ENCODE data around the gene MMS19. TPM values are rescaled to one million over a fixed set of nuclear protein-coding genes. Genes with fewer than 3 reads are reported as not detected.

Gene MMS19
- polyA plus RNA-seq, 3 donors: 23.2 to 74.5 (median 29.2) TPM

- DNase-seq: no peak
- H3K36me3 Mint-ChIP-seq: peaks cover 17 to 38% of the 10 kb centered on the region in 2 donors
- no peak overlapping the region for H3K27ac ChIP-seq (ENCODE audit: low read depth in 1 of 2, low read length in 2 of 2)
- H3K4me1 ChIP-seq (ENCODE audit: control insufficient read depth in 1 of 2, insufficient read depth in 2 of 2, low read length in 2 of 2): peaks cover 19 to 26% of the 10 kb centered on the region in 2 donors
- peak overlapping the region in 1 of 7 donors; percentile 1 for H3K27ac Mint-ChIP-seq
- no peak overlapping the region for H2AFZ ChIP-seq (ENCODE audit: insufficient read depth, low read depth, low read length, poor library complexity, severe bottlenecking)
- intact Hi-C loops (cut with micrococcal nuclease): loop anchor here in 1 of 2 donors (10.0 kb wide), 1 partner anchor 51 kb away; the partner anchor contains the start of genes MMS19 and UBTD1
- no peaks in the 10 kb centered on the region for H3K27me3 Mint-ChIP-seq (ENCODE audit: low read depth in 3 of 3)
- no peak overlapping the region for H3K4me2 ChIP-seq (replicated peaks; ENCODE audit: extremely low read depth, low read length, poor library complexity, severe bottlenecking)
- H3K9me3 ChIP-seq (replicated peaks in 1 of 2; ENCODE audit: control insufficient read depth in 1 of 2, insufficient read depth in 1 of 2, low read length in 2 of 2): no peaks in the 10 kb centered on the region
- H3K4me1 Mint-ChIP-seq: peaks cover 31% of the 10 kb centered on the region
- WGBS (ENCODE audit: insufficient coverage): no CpG with 5 or more reads among the region's 1 CpG
- no peak overlapping the region for H3K4me3 Mint-ChIP-seq
- TF ChIP-seq, protein P1, sequence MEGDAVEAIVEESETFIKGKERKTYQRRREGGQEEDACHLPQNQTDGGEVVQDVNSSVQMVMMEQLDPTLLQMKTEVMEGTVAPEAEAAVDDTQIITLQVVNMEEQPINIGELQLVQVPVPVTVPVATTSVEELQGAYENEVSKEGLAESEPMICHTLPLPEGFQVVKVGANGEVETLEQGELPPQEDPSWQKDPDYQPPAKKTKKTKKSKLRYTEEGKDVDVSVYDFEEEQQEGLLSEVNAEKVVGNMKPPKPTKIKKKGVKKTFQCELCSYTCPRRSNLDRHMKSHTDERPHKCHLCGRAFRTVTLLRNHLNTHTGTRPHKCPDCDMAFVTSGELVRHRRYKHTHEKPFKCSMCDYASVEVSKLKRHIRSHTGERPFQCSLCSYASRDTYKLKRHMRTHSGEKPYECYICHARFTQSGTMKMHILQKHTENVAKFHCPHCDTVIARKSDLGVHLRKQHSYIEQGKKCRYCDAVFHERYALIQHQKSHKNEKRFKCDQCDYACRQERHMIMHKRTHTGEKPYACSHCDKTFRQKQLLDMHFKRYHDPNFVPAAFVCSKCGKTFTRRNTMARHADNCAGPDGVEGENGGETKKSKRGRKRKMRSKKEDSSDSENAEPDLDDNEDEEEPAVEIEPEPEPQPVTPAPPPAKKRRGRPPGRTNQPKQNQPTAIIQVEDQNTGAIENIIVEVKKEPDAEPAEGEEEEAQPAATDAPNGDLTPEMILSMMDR (IDR thresholded peaks at IDR 0.05): no peak
- H3K36me3 ChIP-seq (replicated peaks in 1 of 2; ENCODE audit: control insufficient read depth in 1 of 2, insufficient read depth in 2 of 2, low read length in 2 of 2): peaks cover 30 to 42% of the 10 kb centered on the region in 2 donors
- no peaks in the 10 kb centered on the region for H3K9me3 Mint-ChIP-seq
- H3K9ac ChIP-seq (ENCODE audit: insufficient read depth, low read length, poor library complexity, severe bottlenecking): no peak overlapping the region
- H3K79me2 ChIP-seq (ENCODE audit: insufficient read depth, low read length): peaks cover 69% of the 10 kb centered on the region
- no peak overlapping the region for H3K4me3 ChIP-seq (replicated peaks in 1 of 3; ENCODE audit: low read depth in 2 of 3, low read length in 3 of 3)
- peaks cover 4% of the 10 kb centered on the region for H4K20me1 ChIP-seq (ENCODE audit: insufficient read depth, low read length)
- H3K27me3 ChIP-seq (ENCODE audit: control insufficient read depth in 2 of 2, insufficient read depth in 2 of 2, low read length in 2 of 2): no peaks in the 10 kb centered on the region
Measured at GRCh38 chr10:97444212-97444611, 54.0 kb downstream of the MMS19 start.

DNA sequence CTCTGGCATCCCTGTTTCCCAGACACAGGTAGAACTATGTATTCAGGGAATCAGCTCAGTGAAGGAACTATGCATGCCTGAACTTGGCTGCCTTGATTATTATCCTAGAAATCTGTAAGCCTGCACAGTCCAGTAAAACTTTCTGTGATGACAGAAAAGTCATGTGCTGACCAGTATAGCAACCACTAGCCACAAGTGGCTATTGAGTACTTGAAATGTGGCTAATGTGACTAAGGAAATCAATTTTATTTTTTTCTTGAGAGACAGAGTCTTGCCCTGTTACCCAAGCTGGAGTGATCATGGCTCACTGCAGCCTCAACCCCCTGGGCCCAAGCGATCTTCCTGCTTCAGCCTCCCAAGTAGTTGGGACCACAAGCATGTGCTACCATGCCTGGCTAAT, 55.9 kb downstream of the MMS19 start:
- Histone ChIP-seq H4K20me1 (ENCODE audit: insufficient read depth, low read length) (peaks cover 4% of the 10 kb centered on the region), H3K27me3 (ENCODE audit: control insufficient read depth in 2 of 2, insufficient read depth in 2 of 2, low read length in 2 of 2) (no peaks in the 10 kb centered on the region), H3K4me3 (replicated peaks in 1 of 3; ENCODE audit: low read depth in 2 of 3, low read length in 3 of 3) (no peak overlapping the region), H3K4me2 (replicated peaks; ENCODE audit: extremely low read depth, low read length, poor library complexity, severe bottlenecking) (no peak overlapping the region), H3K79me2 (ENCODE audit: insufficient read depth, low read length) (peaks cover 50% of the 10 kb centered on the region), H3K36me3 (replicated peaks in 1 of 2; ENCODE audit: control insufficient read depth in 1 of 2, insufficient read depth in 2 of 2, low read length in 2 of 2) (peaks cover 40 to 61% of the 10 kb centered on the region in 2 donors), H3K9me3 (replicated peaks in 1 of 2; ENCODE audit: control insufficient read depth in 1 of 2, insufficient read depth in 1 of 2, low read length in 2 of 2) (no peaks in the 10 kb centered on the region), H2AFZ (ENCODE audit: insufficient read depth, low read depth, low read length, poor library complexity, severe bottlenecking) (no peak overlapping the region), H3K27ac (ENCODE audit: low read depth in 1 of 2, low read length in 2 of 2) (no peak overlapping the region), H3K4me1 (ENCODE audit: control insufficient read depth in 1 of 2, insufficient read depth in 2 of 2, low read length in 2 of 2) (peaks cover 19 to 24% of the 10 kb centered on the region in 2 donors), H3K9ac (ENCODE audit: insufficient read depth, low read length, poor library complexity, severe bottlenecking) (no peak overlapping the region)
- no peak for DNase-seq
- H3K36me3 Mint-ChIP-seq: peaks cover 32 to 55% of the 10 kb centered on the region in 2 donors
- intact Hi-C loops (cut with micrococcal nuclease): loop anchor here (2.0 to 10.0 kb wide), 2 partner anchors 13 to 53 kb away; partner anchors contain the start of genes MMS19 (in 1 of the 2) and UBTD1 (in 1 of the 2)
- no peak overlapping the region for H3K27ac Mint-ChIP-seq
- TF ChIP-seq, protein P1 (IDR thresholded peaks at IDR 0.05): no peak
- H3K27me3 Mint-ChIP-seq (ENCODE audit: low read depth in 3 of 3): no peaks in the 10 kb centered on the region
- H3K4me3 Mint-ChIP-seq: no peak overlapping the region
- 100% methylated on average over 1 of the region's 1 CpG for WGBS (ENCODE audit: insufficient coverage)
- no peaks in the 10 kb centered on the region for H3K9me3 Mint-ChIP-seq
- peaks cover 21% of the 10 kb centered on the region for H3K4me1 Mint-ChIP-seq

All from CD14-positive monocyte (primary cell).